HG03108 (cell line): Measurements from ENCODE around the gene PRXL2A.
"Not testable (repeated sequence)": the region's sequence is repeated elsewhere in the genome, so short reads cannot be mapped to it uniquely, and the experiment has no call there.

Experiments used
- ATAC-seq: cut with Tn5 transposase; IDR thresholded peaks from one replicate; pipeline ENCODE4 v1.9.1; 2021; ENCODE audit warnings: moderate library complexity; ENCODE audit not compliant: unreplicated experiment

PRXL2A gene

GRCh38 chr10:80473692-80474596 lies 65.6 kb downstream of the PRXL2A start:
- ATAC-seq, result no peak

- ATAC-seq, result no peak
Measured at GRCh38 chr10:80474597-80474910, 66.2 kb downstream of the PRXL2A start.

- ATAC-seq, result no peak
Measured at GRCh38 chr10:80474941-80475340, 66.6 kb downstream of the PRXL2A start.

- ATAC-seq, result not testable (repeated sequence)
Measured at GRCh38 chr10:80475641-80476040, 67.3 kb downstream of the PRXL2A start.

- ATAC-seq, result no peak
Measured at GRCh38 chr10:80476685-80477084, 68.3 kb downstream of the PRXL2A start.

- no peak for ATAC-seq
Measured at GRCh38 chr10:80477813-80478212, 69.5 kb downstream of the PRXL2A start.

GRCh38 chr10:80480373-80480772 lies 72.0 kb downstream of the PRXL2A start:
- not testable (repeated sequence) for ATAC-seq

- ATAC-seq, result no peak
Measured at GRCh38 chr10:80480852-80481251, 72.5 kb downstream of the PRXL2A start.

GRCh38 chr10:80484243-80484642 lies 75.9 kb downstream of the PRXL2A start:
- no peak for ATAC-seq

- no peak for ATAC-seq
Measured at GRCh38 chr10:80484676-80485075, 76.3 kb downstream of the PRXL2A start.

GRCh38 chr10:80485076-80485945 lies 77.0 kb downstream of the PRXL2A start:
- ATAC-seq, result no peak

GRCh38 chr10:80485946-80486764 lies 77.8 kb downstream of the PRXL2A start:
- ATAC-seq, result no peak
